ENCODE measurements around the gene CHMP1A.

- TF ChIP-seq POLR2A (IDR thresholded peaks at IDR 0.05), result no peak
- TF ChIP-seq CTCF (IDR thresholded peaks at IDR 0.05 in 8 of 11, conservative IDR thresholded peaks at IDR 0.05 in 3 of 11), result no peak
- no peak for TF ChIP-seq POLR2AphosphoS5 (IDR thresholded peaks at IDR 0.05)
Measured at GRCh38 chr16:89687092-89687940, 29.8 kb upstream of the CHMP1A start.
